Mononuclear cell (primary cell): Measurements from ENCODE around the gene CEP135. TPM values are rescaled to one million over a fixed set of nuclear protein-coding genes. Genes with fewer than 3 reads are reported as not detected.
"Not testable (repeated sequence)": the region's sequence is repeated elsewhere in the genome, so short reads cannot be mapped to it uniquely, and the experiment has no call there.

Experiments used
- H3K27me3 ChIP-seq: 2 replicates; pipeline ENCODE4 v1.6.0; 2011; ENCODE audit warnings: low read length, control low read depth; ENCODE audit not compliant: insufficient read depth
- H3K4me1 ChIP-seq: 2 replicates; pipeline ENCODE4 v1.5.1; 2011; ENCODE audit warnings: mild to moderate bottlenecking, low read length, control low read depth; ENCODE audit not compliant: insufficient read depth
- H3K4me3 ChIP-seq: 2 replicates; pipeline ENCODE4 v1.5.1; 2011; ENCODE audit warnings: mild to moderate bottlenecking, low read length, moderate library complexity
- H3K9me3 ChIP-seq: 2 replicates; pipeline ENCODE4 v1.5.1; 2011; ENCODE audit warnings: low read depth, mild to moderate bottlenecking, control low read depth, low read length
- total RNA-seq: library from RNA; depleted of rRNA; stranded (reverse); fragments of >200 nt; gene quantifications from one replicate; pipeline ENCODE4 v1.2.3, GENCODE V29; 2012

The CEP135 gene
- total RNA-seq, 1 donor, result 32.0 TPM

- not testable (repeated sequence) for H3K9me3 ChIP-seq, H3K27me3 ChIP-seq, H3K4me3 ChIP-seq, H3K4me1 ChIP-seq
These were observed 17.6 kb downstream of the CEP135 start for GRCh38 chr4:55966324-55966723.

- no peak overlapping the region for H3K4me3 ChIP-seq
- no peaks in the 10 kb centered on the region for H3K27me3 ChIP-seq
- no peaks in the 10 kb centered on the region for H3K9me3 ChIP-seq
- no peaks in the 10 kb centered on the region for H3K4me1 ChIP-seq
These were observed 18.6 kb downstream of the CEP135 start for GRCh38 chr4:55967376-55967775.

GRCh38 chr4:55973650-55974049 is 24.9 kb downstream of the CEP135 start:
- no peaks in the 10 kb centered on the region for H3K27me3 ChIP-seq
- H3K9me3 ChIP-seq, result no peaks in the 10 kb centered on the region
- H3K4me3 ChIP-seq, result no peak overlapping the region
- H3K4me1 ChIP-seq, result no peaks in the 10 kb centered on the region

GRCh38 chr4:55977811-55978210 is 29.1 kb downstream of the CEP135 start:
- no peak overlapping the region for H3K4me3 ChIP-seq
- H3K9me3 ChIP-seq, result no peaks in the 10 kb centered on the region
- no peaks in the 10 kb centered on the region for H3K4me1 ChIP-seq
- H3K27me3 ChIP-seq, result no peaks in the 10 kb centered on the region

GRCh38 chr4:55979562-55979961 is 30.8 kb downstream of the CEP135 start:
- no peak overlapping the region for H3K4me3 ChIP-seq
- no peaks in the 10 kb centered on the region for H3K4me1 ChIP-seq
- H3K9me3 ChIP-seq, result no peaks in the 10 kb centered on the region
- no peaks in the 10 kb centered on the region for H3K27me3 ChIP-seq

GRCh38 chr4:55980725-55981124 is 32.0 kb downstream of the CEP135 start:
- no peaks in the 10 kb centered on the region for H3K9me3 ChIP-seq
- H3K4me1 ChIP-seq, result no peaks in the 10 kb centered on the region
- no peaks in the 10 kb centered on the region for H3K27me3 ChIP-seq
- no peak overlapping the region for H3K4me3 ChIP-seq

GRCh38 chr4:55982976-55983375 is 34.2 kb downstream of the CEP135 start:
- Histone ChIP-seq H3K27me3 (no peaks in the 10 kb centered on the region), H3K4me3 (no peak overlapping the region), H3K9me3 (no peaks in the 10 kb centered on the region), H3K4me1 (no peaks in the 10 kb centered on the region)

GRCh38 chr4:55989766-55990165 is 41.0 kb downstream of the CEP135 start:
- no peaks in the 10 kb centered on the region for H3K9me3 ChIP-seq
- H3K27me3 ChIP-seq, result no peaks in the 10 kb centered on the region
- H3K4me1 ChIP-seq, result no peaks in the 10 kb centered on the region
- no peak overlapping the region for H3K4me3 ChIP-seq

- Histone ChIP-seq H3K9me3 (no peaks in the 10 kb centered on the region), H3K4me1 (no peaks in the 10 kb centered on the region), H3K27me3 (no peaks in the 10 kb centered on the region), H3K4me3 (no peak overlapping the region)
These were observed 45.4 kb downstream of the CEP135 start for GRCh38 chr4:55993994-55994663.

- no peaks in the 10 kb centered on the region for H3K27me3 ChIP-seq
- no peaks in the 10 kb centered on the region for H3K9me3 ChIP-seq
- H3K4me1 ChIP-seq, result no peaks in the 10 kb centered on the region
- no peak overlapping the region for H3K4me3 ChIP-seq
These were observed 47.9 kb downstream of the CEP135 start for GRCh38 chr4:55996646-55997045.

GRCh38 chr4:56003606-56004005 is 54.9 kb downstream of the CEP135 start:
- no peaks in the 10 kb centered on the region for H3K27me3 ChIP-seq
- H3K9me3 ChIP-seq, result no peaks in the 10 kb centered on the region
- H3K4me1 ChIP-seq, result no peaks in the 10 kb centered on the region
- no peak overlapping the region for H3K4me3 ChIP-seq

- H3K27me3 ChIP-seq, result no peaks in the 10 kb centered on the region
- H3K4me3 ChIP-seq, result no peak overlapping the region
- H3K9me3 ChIP-seq, result no peaks in the 10 kb centered on the region
- H3K4me1 ChIP-seq, result no peaks in the 10 kb centered on the region
These were observed 55.5 kb downstream of the CEP135 start for GRCh38 chr4:56004235-56004634.

GRCh38 chr4:56007154-56007553 is 58.4 kb downstream of the CEP135 start:
- H3K4me3 ChIP-seq, result no peak overlapping the region
- H3K4me1 ChIP-seq, result no peaks in the 10 kb centered on the region

GRCh38 chr4:56008206-56008605 is 59.5 kb downstream of the CEP135 start:
- Histone ChIP-seq H3K9me3 (no peaks in the 10 kb centered on the region), H3K27me3 (no peaks in the 10 kb centered on the region), H3K4me3 (no peak overlapping the region), H3K4me1 (no peaks in the 10 kb centered on the region)

More at GRCh38 chr4:56007154-56007553, 58.4 kb downstream of the CEP135 start:
- Histone ChIP-seq H3K9me3 (no peaks in the 10 kb centered on the region), H3K27me3 (no peaks in the 10 kb centered on the region)

- no peaks in the 10 kb centered on the region for H3K27me3 ChIP-seq
- H3K4me3 ChIP-seq, result no peak overlapping the region
- H3K9me3 ChIP-seq, result peaks cover 4% of the 10 kb centered on the region
- H3K4me1 ChIP-seq, result no peaks in the 10 kb centered on the region
These were observed 77.9 kb downstream of the CEP135 start for GRCh38 chr4:56026596-56026995.

- Histone ChIP-seq H3K4me1 (no peaks in the 10 kb centered on the region), H3K4me3 (no peak overlapping the region), H3K9me3 (peaks cover 4% of the 10 kb centered on the region), H3K27me3 (no peaks in the 10 kb centered on the region)
These were observed 79.4 kb downstream of the CEP135 start for GRCh38 chr4:56028165-56028564.
